Endothelial cell of umbilical vein (primary cell): ENCODE data around the gene NRSN1. TPM values are rescaled to one million over a fixed set of nuclear protein-coding genes. Genes with fewer than 3 reads are reported as not detected.

Source experiments
- BruUV-seq: library from RNA; stranded (reverse); fragments of 400-500 nt; replicated peaks from 2 replicates; lab custom pipeline; 2021; lab: Mats Ljungman, UMichigan
- CTCF ChIA-PET: fragments of 300-600, 350-600 bp; sonication (Branson Sonifier 250); formaldehyde crosslinking; loops from one replicate; lab custom pipeline; 2021; ENCODE audit warnings: antibody characterized with exemption, inconsistent platforms; lab: Charles Lee
- POLR2A ChIA-PET: fragments of 300-600, 350-600 bp; sonication (Branson Sonifier 250); formaldehyde crosslinking; loops from one replicate; lab custom pipeline; 2021; ENCODE audit warnings: antibody characterized with exemption, inconsistent platforms; lab: Charles Lee
- DNase-seq: peaks from one replicate; pipeline ENCODE4 v3.0.0-alpha.2; 2011; ENCODE audit warnings: low read depth, low spot score
- FAIRE-seq: peaks from 2 replicates; lab custom pipeline; 2011; peaks lifted over from hg19 to GRCh38; lab: Jason Lieb, UNC
- H2AFZ ChIP-seq: 2 replicates; pipeline ENCODE4 v1.6.0; 2012; ENCODE audit warnings: low read depth, low read length, control low read depth, inconsistent platforms
- H3K27ac ChIP-seq: 2 replicates; pipeline ENCODE4 v1.5.1; 2011; ENCODE audit warnings: low read depth, mild to moderate bottlenecking, control low read depth, low read length, moderate library complexity; ENCODE audit not compliant: insufficient read depth
- H3K27me3 ChIP-seq, 2 experiments: 2 replicates each; pipeline versions ENCODE4 v1.6.0 to v1.6.1; 2011; ENCODE audit warnings: low read length in 2 of 2, mixed read lengths in 1 of 2; ENCODE audit not compliant: control insufficient read depth in 2 of 2, insufficient read depth in 2 of 2
- H3K36me3 ChIP-seq, 2 experiments: 2 replicates in 1 of 2; 3 replicates in 1 of 2; pipeline ENCODE4 v1.5.1; 2011; ENCODE audit warnings: low read length in 2 of 2, mild to moderate bottlenecking in 1 of 2, moderate library complexity in 1 of 2; ENCODE audit not compliant: control insufficient read depth in 2 of 2, insufficient read depth in 2 of 2; ENCODE audit errors: extremely low read depth in 1 of 2
- H3K4me1 ChIP-seq: 3 replicates; pipeline ENCODE4 v1.5.1; 2011; ENCODE audit warnings: mild to moderate bottlenecking, low read length; ENCODE audit not compliant: control insufficient read depth, insufficient read depth; ENCODE audit errors: extremely low read depth
- H3K4me2 ChIP-seq: 2 replicates; pipeline ENCODE4 v1.6.1; 2011; ENCODE audit warnings: low read length, control low read depth, mixed read lengths; ENCODE audit not compliant: insufficient read depth
- H3K4me3 ChIP-seq, 3 experiments: fragments of 200-600 bp in 1 of 3; sonication (generic), shearing (Covaris generic) in 1 of 3; replicated peaks in 1 of 3; 2 replicates each; pipeline ENCODE4 v1.5.1; 2011 to 2016; ENCODE audit warnings: control low read depth in 3 of 3, low read length in 3 of 3, mild to moderate bottlenecking in 2 of 3, inconsistent platforms in 1 of 3, low read depth in 1 of 3, moderate library complexity in 1 of 3; ENCODE audit not compliant: insufficient read depth in 1 of 3
- H3K79me2 ChIP-seq: 2 replicates; pipeline ENCODE4 v1.6.0; 2012; ENCODE audit warnings: low read length, inconsistent platforms; ENCODE audit not compliant: control insufficient read depth, insufficient read depth
- H3K9ac ChIP-seq: replicated peaks from 2 replicates; pipeline ENCODE3; 2011; ENCODE audit warnings: low read length, control low read depth; ENCODE audit not compliant: insufficient read depth; ENCODE audit errors: extremely low read depth
- H3K9me1 ChIP-seq: replicated peaks from 3 replicates; pipeline ENCODE4 v1.6.0; 2011; ENCODE audit warnings: mild to moderate bottlenecking, low read length; ENCODE audit not compliant: control insufficient read depth, insufficient read depth; ENCODE audit errors: extremely low read depth
- H3K9me3 ChIP-seq: replicated peaks from 2 replicates; pipeline ENCODE4 v1.5.1; 2012; ENCODE audit warnings: low read length, inconsistent platforms; ENCODE audit not compliant: control insufficient read depth, insufficient read depth
- H4K20me1 ChIP-seq: replicated peaks from 2 replicates; pipeline ENCODE3; 2011; ENCODE audit warnings: mild to moderate bottlenecking, low read length; ENCODE audit not compliant: control insufficient read depth, insufficient read depth; ENCODE audit errors: extremely low read depth
- EZH2 ChIP-seq: IDR thresholded peaks from 2 replicates; pipeline ENCODE4 v1.6.1; 2012; ENCODE audit warnings: borderline replicate concordance, low read depth, mild to moderate bottlenecking, moderate library complexity, low read length, inconsistent platforms; ENCODE audit not compliant: severe bottlenecking
- FOS ChIP-seq: IDR thresholded peaks from 2 replicates; pipeline ENCODE4 v1.6.1; 2011; ENCODE audit warnings: mild to moderate bottlenecking, low read length, moderate library complexity, borderline replicate concordance; ENCODE audit not compliant: insufficient read depth
- GATA2 ChIP-seq: IDR thresholded peaks from 2 replicates; pipeline ENCODE4 v1.7.0; 2011; ENCODE audit warnings: low read depth, mild to moderate bottlenecking, moderate library complexity, mixed read lengths, low read length; ENCODE audit not compliant: insufficient read length, insufficient read depth
- JUN ChIP-seq: IDR thresholded peaks from 2 replicates; pipeline ENCODE4 v1.6.1; 2011; ENCODE audit warnings: borderline replicate concordance, low read depth; ENCODE audit not compliant: insufficient read length, insufficient read depth
- MAX ChIP-seq: IDR thresholded peaks from 2 replicates; pipeline ENCODE4 v1.6.1; 2011; ENCODE audit not compliant: insufficient read depth, insufficient read length
- MYC ChIP-seq: IDR thresholded peaks from one replicate; pipeline ENCODE4 v1.6.1; 2011; ENCODE audit warnings: mild to moderate bottlenecking, low read depth, low read length
- POLR2A ChIP-seq: IDR thresholded peaks from 2 replicates; pipeline ENCODE4 v1.6.1; 2012; ENCODE audit warnings: low read depth, mild to moderate bottlenecking, control low read depth, low read length
- POLR2AphosphoS5 ChIP-seq: IDR thresholded peaks from 2 replicates; pipeline ENCODE4 v1.6.1; 2012; ENCODE audit warnings: low read depth, mild to moderate bottlenecking, control low read depth, low read length, moderate library complexity; ENCODE audit not compliant: insufficient read depth
- dilution Hi-C: fragments of 300-500 bp; cut with MboI; formaldehyde crosslinking; loops from one replicate; pipeline ENCODE4 v1.15.0; 2019; ENCODE audit warnings: low sequenced_read_pairs; ENCODE audit not compliant: extremely low pct_ligation_motif_present
- intact Hi-C: fragments of 100-400 bp; cut with micrococcal nuclease; formaldehyde crosslinking; loops from one replicate; pipeline ENCODE4 v1.10.0; 2022
- polyA plus RNA-seq, 4 experiments: library from polyadenylated mRNA; depleted of rRNA in 3 of 4; stranded (reverse) in 3 of 4; unstranded in 1 of 4; fragments of >200 nt; gene quantifications; 2 replicates each; pipeline versions ENCODE4 v1.2.1 to v1.2.3, GENCODE V29; 2011 to 2012; ENCODE audit warnings: missing spikeins in 1 of 4
- total RNA-seq: library from RNA; stranded (reverse); gene quantifications from 2 replicates; pipeline ENCODE4 v1.2.3, GENCODE V29; 2021
- TF ChIP-seq, protein P1 (sequence below), 2 donors: IDR thresholded peaks; 1 replicate in 1 of 2; 2 replicates in 1 of 2; pipeline ENCODE4 v1.5.1; 2011; ENCODE audit warnings: low read length in 2 of 2, mild to moderate bottlenecking in 2 of 2, moderate library complexity in 2 of 2, control low read depth in 1 of 2, inconsistent platforms in 1 of 2, low read depth in 1 of 2; ENCODE audit not compliant: insufficient read depth in 1 of 2; ENCODE audit errors: extremely low read depth in 1 of 2

NRSN1 gene
- total and polyA plus RNA-seq, 2 donors (not counting 3 experiments of a cell fraction or from before 2014, with no cell fraction given): not detected

DNA sequence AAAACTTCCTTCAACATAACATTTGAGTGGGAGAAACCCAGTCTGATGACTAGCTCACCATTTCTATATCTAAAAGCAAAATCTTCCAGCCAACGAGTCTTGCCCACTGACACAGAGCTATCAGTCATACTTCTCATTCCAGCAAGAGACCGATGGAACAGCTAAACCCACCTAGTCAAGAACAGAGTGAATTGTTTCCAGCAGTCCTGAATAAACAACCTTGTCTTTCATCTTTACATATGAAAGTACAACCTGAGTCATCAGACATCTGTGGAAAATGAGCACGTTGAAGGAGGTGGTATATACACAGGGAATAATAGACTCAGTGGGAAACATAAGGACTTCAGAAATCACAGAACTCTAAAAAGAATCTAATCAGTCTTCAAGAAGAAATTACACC lies 23.8 kb downstream of the NRSN1 start:
- no peak overlapping the region for H3K9ac ChIP-seq
- DNase-seq: no peak
- H2AFZ ChIP-seq: no peak overlapping the region
- no peak overlapping the region for H3K27ac ChIP-seq
- dilution Hi-C loops: no loop called here
- TF ChIP-seq, protein P1, sequence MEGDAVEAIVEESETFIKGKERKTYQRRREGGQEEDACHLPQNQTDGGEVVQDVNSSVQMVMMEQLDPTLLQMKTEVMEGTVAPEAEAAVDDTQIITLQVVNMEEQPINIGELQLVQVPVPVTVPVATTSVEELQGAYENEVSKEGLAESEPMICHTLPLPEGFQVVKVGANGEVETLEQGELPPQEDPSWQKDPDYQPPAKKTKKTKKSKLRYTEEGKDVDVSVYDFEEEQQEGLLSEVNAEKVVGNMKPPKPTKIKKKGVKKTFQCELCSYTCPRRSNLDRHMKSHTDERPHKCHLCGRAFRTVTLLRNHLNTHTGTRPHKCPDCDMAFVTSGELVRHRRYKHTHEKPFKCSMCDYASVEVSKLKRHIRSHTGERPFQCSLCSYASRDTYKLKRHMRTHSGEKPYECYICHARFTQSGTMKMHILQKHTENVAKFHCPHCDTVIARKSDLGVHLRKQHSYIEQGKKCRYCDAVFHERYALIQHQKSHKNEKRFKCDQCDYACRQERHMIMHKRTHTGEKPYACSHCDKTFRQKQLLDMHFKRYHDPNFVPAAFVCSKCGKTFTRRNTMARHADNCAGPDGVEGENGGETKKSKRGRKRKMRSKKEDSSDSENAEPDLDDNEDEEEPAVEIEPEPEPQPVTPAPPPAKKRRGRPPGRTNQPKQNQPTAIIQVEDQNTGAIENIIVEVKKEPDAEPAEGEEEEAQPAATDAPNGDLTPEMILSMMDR (IDR thresholded peaks at IDR 0.05; ENCODE audit: extremely low read depth in 1 of 2, insufficient read depth in 1 of 2, low read depth in 1 of 2, low read length in 2 of 2): no peak
- TF ChIP-seq POLR2AphosphoS5 (no peak), EZH2 (no peak), MYC (no peak), JUN (no peak), MAX (no peak), POLR2A (no peak), FOS (no peak), GATA2 (no peak)
- peaks cover 6% of the 10 kb centered on the region for H3K9me3 ChIP-seq
- no peaks in the 10 kb centered on the region for H3K27me3 ChIP-seq
- intact Hi-C loops: no loop called here
- H4K20me1 ChIP-seq: no peaks in the 10 kb centered on the region
- CTCF ChIA-PET: no interaction called here
- H3K36me3 ChIP-seq: no peaks in the 10 kb centered on the region
- no TSS peak for BruUV-seq
- no peak overlapping the region for H3K4me2 ChIP-seq
- POLR2A ChIA-PET: no interaction called here
- no peak overlapping the region for H3K4me3 ChIP-seq
- H3K9me1 ChIP-seq: no peaks in the 10 kb centered on the region
- H3K4me1 ChIP-seq: no peaks in the 10 kb centered on the region
- no peak for FAIRE-seq
- H3K79me2 ChIP-seq: no peaks in the 10 kb centered on the region
